Mesenchymal stem cell (in vitro differentiated cells and primary cell): ENCODE measurements around the gene RAET1E.

Experiments used
- DNase-seq: peaks from one replicate; pipeline ENCODE4 v3.0.0-alpha.2; 2013
- H2AFZ ChIP-seq: one replicate; pipeline ENCODE4 v1.6.1; 2013; ENCODE audit warnings: low read depth, mild to moderate bottlenecking, control low read depth, inconsistent platforms, low read length, moderate library complexity
- H2AK5ac ChIP-seq: 2 replicates; pipeline ENCODE4 v1.6.1; 2013; ENCODE audit warnings: low read length, moderate library complexity, mild to moderate bottlenecking, inconsistent platforms; ENCODE audit not compliant: severe bottlenecking
- H2BK120ac ChIP-seq: one replicate; pipeline ENCODE4 v1.6.1; 2013; ENCODE audit warnings: low read depth, mild to moderate bottlenecking, inconsistent platforms, low read length, moderate library complexity
- H2BK12ac ChIP-seq, 2 experiments: one replicate each; pipeline ENCODE4 v1.6.1; 2013; ENCODE audit warnings: inconsistent platforms in 2 of 2, low read length in 2 of 2, mild to moderate bottlenecking in 2 of 2, moderate library complexity in 2 of 2, control low read depth in 1 of 2
- H2BK15ac ChIP-seq: one replicate; pipeline ENCODE4 v1.6.1; 2013; ENCODE audit warnings: mild to moderate bottlenecking, low read depth, inconsistent platforms; ENCODE audit not compliant: poor library complexity, severe bottlenecking
- H2BK5ac ChIP-seq: 2 replicates; pipeline ENCODE4 v1.6.1; 2013; ENCODE audit warnings: low read depth, mild to moderate bottlenecking, low read length, control low read depth, inconsistent platforms; ENCODE audit not compliant: poor library complexity, severe bottlenecking
- H3K14ac ChIP-seq, 2 experiments: one replicate each; pipeline ENCODE4 v1.6.1; 2013; ENCODE audit warnings: inconsistent platforms in 2 of 2, low read length in 2 of 2, control low read depth in 1 of 2, mild to moderate bottlenecking in 1 of 2, moderate library complexity in 1 of 2
- H3K18ac ChIP-seq, 2 experiments: one replicate each; pipeline ENCODE4 v1.6.1; 2013; ENCODE audit warnings: inconsistent platforms in 2 of 2, low read length in 2 of 2, control low read depth in 1 of 2, low read depth in 1 of 2, mild to moderate bottlenecking in 1 of 2
- H3K23ac ChIP-seq, 2 experiments: one replicate each; pipeline ENCODE4 v1.6.1; 2013; ENCODE audit warnings: inconsistent platforms in 2 of 2, low read length in 2 of 2, mild to moderate bottlenecking in 2 of 2, moderate library complexity in 2 of 2, control low read depth in 1 of 2
- H3K27ac ChIP-seq: 2 replicates; pipeline ENCODE4 v1.5.1; 2013; ENCODE audit warnings: mild to moderate bottlenecking, moderate library complexity, low read length, control low read depth, inconsistent platforms; ENCODE audit not compliant: poor library complexity, severe bottlenecking
- H3K27me3 ChIP-seq, 2 experiments: 2 replicates each; pipeline versions ENCODE4 v1.6.1 to v1.7.0; 2013; ENCODE audit warnings: low read length in 2 of 2, mild to moderate bottlenecking in 2 of 2, moderate library complexity in 2 of 2, control low read depth in 1 of 2, inconsistent platforms in 1 of 2; ENCODE audit not compliant: control insufficient read depth in 1 of 2, insufficient read depth in 1 of 2
- H3K36me3 ChIP-seq, 2 experiments: 2 replicates each; pipeline versions ENCODE4 v1.6.1 to v1.7.0; 2013; ENCODE audit warnings: low read length in 2 of 2, control low read depth in 1 of 2, inconsistent platforms in 1 of 2, low read depth in 1 of 2, mild to moderate bottlenecking in 1 of 2; ENCODE audit not compliant: insufficient read depth in 2 of 2, control insufficient read depth in 1 of 2
- H3K4ac ChIP-seq, 2 experiments: one replicate each; pipeline ENCODE4 v1.6.1; 2013; ENCODE audit warnings: inconsistent platforms in 2 of 2, low read length in 2 of 2, mild to moderate bottlenecking in 2 of 2, moderate library complexity in 2 of 2, control low read depth in 1 of 2, low read depth in 1 of 2
- H3K4me1 ChIP-seq: 2 replicates; pipeline ENCODE4 v1.6.1; 2013; ENCODE audit warnings: low read depth, low read length, control low read depth; ENCODE audit not compliant: control insufficient read depth, insufficient read depth
- H3K4me2 ChIP-seq: 2 replicates; pipeline ENCODE4 v1.6.1; 2013; ENCODE audit warnings: low read length, mild to moderate bottlenecking, inconsistent platforms; ENCODE audit not compliant: poor library complexity, severe bottlenecking
- H3K4me3 ChIP-seq, 2 experiments: 2 replicates each; pipeline versions ENCODE4 v1.5.1 to v1.7.0; 2013; ENCODE audit warnings: low read length in 2 of 2, mild to moderate bottlenecking in 2 of 2, control low read depth in 1 of 2, low read depth in 1 of 2; ENCODE audit not compliant: insufficient read depth in 1 of 2
- H3K79me1 ChIP-seq: replicated peaks from 2 replicates; pipeline ENCODE4 v1.6.1; 2013; ENCODE audit warnings: mild to moderate bottlenecking, control low read depth, low read length, inconsistent platforms; ENCODE audit not compliant: poor library complexity, severe bottlenecking
- H3K9ac ChIP-seq: 2 replicates; pipeline ENCODE4 v1.7.0; 2013; ENCODE audit warnings: mild to moderate bottlenecking, low read length, moderate library complexity
- H3K9me3 ChIP-seq: 2 replicates; pipeline ENCODE4 v1.7.0; 2013; ENCODE audit warnings: mild to moderate bottlenecking, low read length; ENCODE audit not compliant: control insufficient read depth
- H4K8ac ChIP-seq: one replicate; pipeline ENCODE4 v1.6.1; 2013; ENCODE audit warnings: inconsistent platforms, mild to moderate bottlenecking, low read length, moderate library complexity
- H4K91ac ChIP-seq: one replicate; pipeline ENCODE4 v1.6.1; 2013; ENCODE audit warnings: mild to moderate bottlenecking, low read length, inconsistent platforms
- WGBS: methylation state at CpG from one replicate; pipeline ENCODE4 v1.1.7; 2013; ENCODE audit warnings: mixed read lengths; 5-methylcytosine and 5-hydroxymethylcytosine counted together

Gene RAET1E

GRCh38 chr6:149859368-149859767 is 38.5 kb downstream of the RAET1E start:
- no peak overlapping the region for H2BK15ac ChIP-seq
- no peak overlapping the region for H4K8ac ChIP-seq
- no peak overlapping the region for H3K4me2 ChIP-seq
- 78% methylated on average over 3 of the region's 7 CpGs for WGBS
- no peak overlapping the region for H3K4ac ChIP-seq
- no peak overlapping the region for H4K91ac ChIP-seq
- H3K9me3 ChIP-seq, result no peaks in the 10 kb centered on the region
- H3K79me1 ChIP-seq, result peaks cover 22% of the 10 kb centered on the region
- H3K23ac ChIP-seq, result no peak overlapping the region
- peaks cover 16% of the 10 kb centered on the region for H3K4me1 ChIP-seq
- H3K4me3 ChIP-seq, result no peak overlapping the region
- no peaks in the 10 kb centered on the region for H3K27me3 ChIP-seq
- H2AK5ac ChIP-seq, result no peak overlapping the region
- H3K14ac ChIP-seq, result no peak overlapping the region
- peak; percentile 98 for DNase-seq
- H2BK5ac ChIP-seq, result no peak overlapping the region
- H2BK120ac ChIP-seq, result no peak overlapping the region
- no peak overlapping the region for H2AFZ ChIP-seq
- no peaks in the 10 kb centered on the region for H3K36me3 ChIP-seq
- no peak overlapping the region for H2BK12ac ChIP-seq
- H3K9ac ChIP-seq, result peak overlapping the region; percentile 42
- no peak overlapping the region for H3K27ac ChIP-seq
- H3K18ac ChIP-seq, result no peak overlapping the region

GRCh38 chr6:149857541-149857940 is 40.4 kb downstream of the RAET1E start:
- Histone ChIP-seq H3K9me3 (no peaks in the 10 kb centered on the region), H3K23ac (no peak overlapping the region), H3K4me3 (no peak overlapping the region), H3K36me3 (peaks cover 0 to 3% of the 10 kb centered on the region in 2 experiments), H2BK120ac (no peak overlapping the region), H2BK12ac (no peak overlapping the region), H3K9ac (no peak overlapping the region), H3K27ac (no peak overlapping the region), H2AK5ac (no peak overlapping the region), H4K91ac (no peak overlapping the region), H3K4me1 (peaks cover 18% of the 10 kb centered on the region), H3K79me1 (peaks cover 22% of the 10 kb centered on the region), H2BK15ac (no peak overlapping the region), H4K8ac (no peak overlapping the region), H2BK5ac (no peak overlapping the region), H3K4ac (no peak overlapping the region), H3K18ac (peak overlapping the region in 1 of 2 experiments; percentile 18), H3K14ac (no peak overlapping the region), H2AFZ (no peak overlapping the region), H3K27me3 (no peaks in the 10 kb centered on the region), H3K4me2 (no peak overlapping the region)
- DNase-seq, result no peak
- 95% methylated on average over 4 of the region's 5 CpGs for WGBS

DNA sequence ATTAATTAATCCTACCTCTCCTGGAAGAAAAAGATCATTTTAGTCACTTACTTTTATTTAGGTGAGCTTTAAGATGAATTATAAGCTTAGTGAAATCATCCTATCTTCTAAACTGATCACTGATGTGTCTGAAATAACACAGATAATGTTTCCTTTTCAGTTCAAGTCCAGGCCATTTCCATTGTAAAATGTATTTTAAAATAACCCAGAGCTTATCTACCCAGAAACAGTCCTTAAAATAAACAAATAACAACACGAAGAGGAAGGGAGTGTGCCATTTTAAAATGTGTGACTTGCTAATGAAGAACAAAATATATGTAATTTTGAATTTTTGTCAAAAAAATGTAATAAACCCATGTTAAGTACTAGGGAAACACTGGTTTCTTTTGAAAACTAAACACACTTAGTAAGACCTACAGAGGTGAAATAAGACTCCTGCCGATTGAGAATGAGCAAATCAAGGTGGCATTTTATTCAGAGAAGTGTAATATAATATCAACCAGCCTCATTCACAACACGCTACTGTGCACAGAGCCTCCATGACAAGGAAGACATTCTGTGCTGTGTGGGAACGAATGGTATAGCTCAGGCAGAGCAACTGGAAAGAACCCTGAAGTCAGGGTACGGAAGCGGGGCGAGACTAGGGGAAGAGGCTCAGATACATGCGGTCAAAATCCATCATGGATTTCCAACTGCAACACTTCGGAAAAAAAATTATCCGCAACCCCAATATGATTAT is 41.5 kb downstream of the RAET1E start:
- Histone ChIP-seq H3K27me3 (no peaks in the 10 kb centered on the region), H3K36me3 (peaks cover 0 to 11% of the 10 kb centered on the region in 2 experiments), H2BK120ac (no peak overlapping the region), H3K4ac (peak overlapping the region in 1 of 2 experiments; percentile 45), H3K4me1 (peaks cover 15% of the 10 kb centered on the region), H3K18ac (peak overlapping the region; percentile 83 to 86), H3K4me3 (no peak overlapping the region), H4K91ac (peak overlapping the region; percentile 94), H3K27ac (peak overlapping the region; percentile 60), H3K4me2 (no peak overlapping the region), H3K23ac (no peak overlapping the region), H3K9ac (peak overlapping the region; percentile 67), H2BK15ac (peak overlapping the region; percentile 96), H3K79me1 (peaks cover 18% of the 10 kb centered on the region), H2AFZ (no peak overlapping the region), H3K14ac (peak overlapping the region in 1 of 2 experiments; percentile 19), H2AK5ac (peak overlapping the region; percentile 64), H4K8ac (peak overlapping the region; percentile 76), H2BK5ac (no peak overlapping the region), H3K9me3 (no peaks in the 10 kb centered on the region), H2BK12ac (peak overlapping the region; percentile 23 to 88)
- DNase-seq, result peak; percentile 30
- 88% methylated on average over 6 of the region's 10 CpGs for WGBS

GRCh38 chr6:149855741-149856140 is 42.2 kb downstream of the RAET1E start:
- Histone ChIP-seq H2BK15ac (no peak overlapping the region), H3K27ac (peak overlapping the region; percentile 90), H3K4me1 (peaks cover 12% of the 10 kb centered on the region), H3K9me3 (no peaks in the 10 kb centered on the region), H4K8ac (no peak overlapping the region), H3K14ac (no peak overlapping the region), H3K4me3 (no peak overlapping the region), H2BK12ac (peak overlapping the region in 1 of 2 experiments; percentile 66), H2BK5ac (no peak overlapping the region), H2AK5ac (no peak overlapping the region), H4K91ac (no peak overlapping the region), H3K4me2 (peak overlapping the region; percentile 35), H3K27me3 (no peaks in the 10 kb centered on the region), H2BK120ac (peak overlapping the region; percentile 1), H3K4ac (peak overlapping the region; percentile 9 to 40), H3K18ac (no peak overlapping the region), H3K79me1 (peaks cover 12% of the 10 kb centered on the region), H2AFZ (no peak overlapping the region), H3K9ac (peak overlapping the region; percentile 67), H3K23ac (no peak overlapping the region), H3K36me3 (peaks cover 0 to 16% of the 10 kb centered on the region in 2 experiments)
- no peak for DNase-seq
- no CpG with 5 or more reads among the region's 2 CpGs for WGBS
